ENCODE results near the gene KCTD18.

KCTD18 gene
- long read RNA-seq, transcript KCTD18-202 (7 exons, 2,556 nt): major isoform, 71 of 96 reads
- long read RNA-seq, partial matches to known transcripts: 9 of 96 reads
- long read RNA-seq, other reads (novel, unspliced or antisense): 15 of 96 reads

DNA sequence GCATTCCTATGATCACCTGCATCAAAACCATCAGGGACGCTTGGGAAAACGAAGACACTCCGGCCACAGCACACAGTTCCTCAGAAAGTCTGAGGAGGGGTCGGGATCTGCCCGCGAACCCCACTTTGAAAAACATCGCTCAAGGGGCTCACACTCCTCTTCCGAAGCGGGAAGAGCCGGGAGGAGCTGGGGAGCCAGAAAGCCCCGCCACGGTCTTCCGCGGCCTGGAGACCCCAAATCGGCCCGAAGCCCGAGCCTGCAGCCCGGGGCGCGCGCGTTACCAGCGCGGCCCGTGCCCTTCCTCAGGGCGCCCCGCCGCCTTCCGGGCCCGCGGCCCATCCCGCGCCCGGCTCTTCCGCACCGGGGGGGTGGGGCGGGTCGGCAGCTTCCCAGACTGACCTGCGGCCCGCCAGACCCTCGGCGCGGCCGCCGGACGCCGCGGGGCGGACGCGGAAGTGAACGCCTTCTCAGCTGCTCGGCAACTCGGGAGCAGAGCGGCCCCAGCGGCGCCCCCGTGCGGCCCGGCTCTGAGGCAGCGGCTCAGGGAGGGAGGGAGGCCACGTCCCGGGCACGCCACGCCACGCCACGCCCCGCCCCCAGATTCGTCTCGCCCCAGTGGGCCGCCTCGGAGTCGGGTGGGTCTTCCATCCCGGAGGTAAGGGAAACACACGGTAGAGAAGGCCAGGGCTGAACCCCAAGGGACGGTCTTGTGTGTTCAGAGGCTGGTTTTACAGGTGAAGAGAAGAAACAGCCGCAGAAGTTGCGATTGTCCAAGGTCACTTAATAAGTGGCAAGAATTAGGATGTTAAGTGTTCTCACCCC, at the start of gene KCTD18:
KCTD18 (minus strand) TSS at position 457 of the 822 bp plus-strand sequence. CDS start 3,052 bp downstream, outside the sequence.
- peak within 1 kb of the TSS; percentile 69 for H3K4me3 ChIP-seq (replicated peaks; ENCODE audit: insufficient read depth, low read length)
- peak within 1 kb of the TSS; percentile 77 for H3K27ac ChIP-seq (replicated peaks)
- DNase-seq (ENCODE audit: low read depth in 1 of 2, low spot score in 1 of 2): peak; percentile 80 to 93
- TF ChIP-seq SPI1 (IDR thresholded peaks at IDR 0.05; ENCODE audit: borderline replicate concordance, low read depth): peak; percentile 22; the same call in 1 of the 2 replicates
- 0 out of 2 replicates have a peak, but pooled peaks have one; percentile 16 for TF ChIP-seq GABPA (IDR thresholded peaks at IDR 0.05; ENCODE audit: low read depth)
- peak; percentile 62; the same call in 1 of the 2 replicates for TF ChIP-seq POLR2AphosphoS5 (IDR thresholded peaks at IDR 0.05; ENCODE audit: low read depth)
- TF ChIP-seq, protein P1, sequence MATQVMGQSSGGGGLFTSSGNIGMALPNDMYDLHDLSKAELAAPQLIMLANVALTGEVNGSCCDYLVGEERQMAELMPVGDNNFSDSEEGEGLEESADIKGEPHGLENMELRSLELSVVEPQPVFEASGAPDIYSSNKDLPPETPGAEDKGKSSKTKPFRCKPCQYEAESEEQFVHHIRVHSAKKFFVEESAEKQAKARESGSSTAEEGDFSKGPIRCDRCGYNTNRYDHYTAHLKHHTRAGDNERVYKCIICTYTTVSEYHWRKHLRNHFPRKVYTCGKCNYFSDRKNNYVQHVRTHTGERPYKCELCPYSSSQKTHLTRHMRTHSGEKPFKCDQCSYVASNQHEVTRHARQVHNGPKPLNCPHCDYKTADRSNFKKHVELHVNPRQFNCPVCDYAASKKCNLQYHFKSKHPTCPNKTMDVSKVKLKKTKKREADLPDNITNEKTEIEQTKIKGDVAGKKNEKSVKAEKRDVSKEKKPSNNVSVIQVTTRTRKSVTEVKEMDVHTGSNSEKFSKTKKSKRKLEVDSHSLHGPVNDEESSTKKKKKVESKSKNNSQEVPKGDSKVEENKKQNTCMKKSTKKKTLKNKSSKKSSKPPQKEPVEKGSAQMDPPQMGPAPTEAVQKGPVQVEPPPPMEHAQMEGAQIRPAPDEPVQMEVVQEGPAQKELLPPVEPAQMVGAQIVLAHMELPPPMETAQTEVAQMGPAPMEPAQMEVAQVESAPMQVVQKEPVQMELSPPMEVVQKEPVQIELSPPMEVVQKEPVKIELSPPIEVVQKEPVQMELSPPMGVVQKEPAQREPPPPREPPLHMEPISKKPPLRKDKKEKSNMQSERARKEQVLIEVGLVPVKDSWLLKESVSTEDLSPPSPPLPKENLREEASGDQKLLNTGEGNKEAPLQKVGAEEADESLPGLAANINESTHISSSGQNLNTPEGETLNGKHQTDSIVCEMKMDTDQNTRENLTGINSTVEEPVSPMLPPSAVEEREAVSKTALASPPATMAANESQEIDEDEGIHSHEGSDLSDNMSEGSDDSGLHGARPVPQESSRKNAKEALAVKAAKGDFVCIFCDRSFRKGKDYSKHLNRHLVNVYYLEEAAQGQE (IDR thresholded peaks at IDR 0.05; ENCODE audit: insufficient replicate concordance, low read depth): no peak
- TF ChIP-seq, protein P2, sequence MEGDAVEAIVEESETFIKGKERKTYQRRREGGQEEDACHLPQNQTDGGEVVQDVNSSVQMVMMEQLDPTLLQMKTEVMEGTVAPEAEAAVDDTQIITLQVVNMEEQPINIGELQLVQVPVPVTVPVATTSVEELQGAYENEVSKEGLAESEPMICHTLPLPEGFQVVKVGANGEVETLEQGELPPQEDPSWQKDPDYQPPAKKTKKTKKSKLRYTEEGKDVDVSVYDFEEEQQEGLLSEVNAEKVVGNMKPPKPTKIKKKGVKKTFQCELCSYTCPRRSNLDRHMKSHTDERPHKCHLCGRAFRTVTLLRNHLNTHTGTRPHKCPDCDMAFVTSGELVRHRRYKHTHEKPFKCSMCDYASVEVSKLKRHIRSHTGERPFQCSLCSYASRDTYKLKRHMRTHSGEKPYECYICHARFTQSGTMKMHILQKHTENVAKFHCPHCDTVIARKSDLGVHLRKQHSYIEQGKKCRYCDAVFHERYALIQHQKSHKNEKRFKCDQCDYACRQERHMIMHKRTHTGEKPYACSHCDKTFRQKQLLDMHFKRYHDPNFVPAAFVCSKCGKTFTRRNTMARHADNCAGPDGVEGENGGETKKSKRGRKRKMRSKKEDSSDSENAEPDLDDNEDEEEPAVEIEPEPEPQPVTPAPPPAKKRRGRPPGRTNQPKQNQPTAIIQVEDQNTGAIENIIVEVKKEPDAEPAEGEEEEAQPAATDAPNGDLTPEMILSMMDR (IDR thresholded peaks at IDR 0.05; ENCODE audit: insufficient read depth, low read length): peak; percentile 34
- no peaks in the 10 kb centered on the region for H3K27me3 ChIP-seq (ENCODE audit: insufficient read depth, poor library complexity, severe bottlenecking)

DNA sequence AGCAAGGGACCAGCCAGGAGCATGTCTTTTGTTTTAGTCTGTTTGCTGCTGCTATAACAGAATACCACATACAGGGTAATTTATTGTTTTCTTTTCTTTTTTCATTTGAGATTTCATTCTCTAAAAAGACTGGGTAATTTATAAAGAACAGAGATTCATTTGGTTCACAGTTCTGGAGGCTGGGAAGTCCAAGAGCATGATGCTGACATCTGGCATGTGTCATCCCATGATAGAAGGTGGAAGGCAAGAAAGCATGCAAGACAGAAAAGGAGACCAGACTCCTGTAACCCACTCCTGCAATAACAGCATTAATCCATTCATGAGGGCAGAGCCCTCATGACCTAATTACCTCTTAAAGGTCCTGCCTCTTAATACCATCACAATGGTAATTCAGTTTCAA, 30.9 kb upstream of the KCTD18 start:
- Histone ChIP-seq H3K27me3 (ENCODE audit: insufficient read depth, poor library complexity, severe bottlenecking) (no peaks in the 10 kb centered on the region), H3K4me3 (replicated peaks; ENCODE audit: insufficient read depth, low read length) (no peak overlapping the region), H3K27ac (replicated peaks) (no peak overlapping the region)
- no peak for DNase-seq (ENCODE audit: low read depth in 1 of 2, low spot score in 1 of 2)
- TF ChIP-seq, protein P1 (IDR thresholded peaks at IDR 0.05; ENCODE audit: insufficient replicate concordance, low read depth): no peak
- TF ChIP-seq, protein P2 (IDR thresholded peaks at IDR 0.05; ENCODE audit: insufficient read depth, low read length): no peak
- no peak for TF ChIP-seq GABPA (IDR thresholded peaks at IDR 0.05; ENCODE audit: low read depth)
- no peak for TF ChIP-seq POLR2AphosphoS5 (IDR thresholded peaks at IDR 0.05; ENCODE audit: low read depth)

DNA sequence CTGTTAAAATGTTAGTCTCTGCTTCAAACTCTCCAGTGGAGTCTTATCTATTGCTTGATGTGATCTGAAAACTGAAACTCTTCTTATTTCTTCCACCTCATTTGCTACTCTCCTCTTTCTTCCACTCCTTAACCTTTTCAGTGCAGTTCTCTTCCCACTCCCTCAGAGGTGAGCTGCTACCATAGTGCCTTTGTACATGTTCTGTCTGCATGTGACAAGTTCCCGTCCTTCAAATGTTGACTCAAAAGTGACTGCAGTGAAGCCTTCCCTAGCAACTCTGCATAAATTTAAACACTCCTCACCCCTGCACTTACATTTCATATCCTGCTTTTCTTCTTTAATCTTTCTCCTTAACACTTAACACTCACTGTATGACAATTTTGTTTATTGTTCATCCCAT, 28.3 kb upstream of the KCTD18 start:
- H3K27ac ChIP-seq (replicated peaks): no peak overlapping the region
- no peak for DNase-seq (ENCODE audit: low read depth in 1 of 2, low spot score in 1 of 2)
- TF ChIP-seq POLR2AphosphoS5 (IDR thresholded peaks at IDR 0.05; ENCODE audit: low read depth): no peak
- TF ChIP-seq GABPA (IDR thresholded peaks at IDR 0.05; ENCODE audit: low read depth): no peak
- TF ChIP-seq SPI1 (IDR thresholded peaks at IDR 0.05; ENCODE audit: borderline replicate concordance, low read depth): no peak
- TF ChIP-seq, protein P2 (IDR thresholded peaks at IDR 0.05; ENCODE audit: insufficient read depth, low read length): no peak
- TF ChIP-seq, protein P1 (IDR thresholded peaks at IDR 0.05; ENCODE audit: insufficient replicate concordance, low read depth): no peak

More for the DNA sequence above, 28.3 kb upstream of the KCTD18 start:
- Histone ChIP-seq H3K4me3 (replicated peaks; ENCODE audit: insufficient read depth, low read length) (no peak overlapping the region), H3K27me3 (ENCODE audit: insufficient read depth, poor library complexity, severe bottlenecking) (no peaks in the 10 kb centered on the region)

Data from HL-60 (cell line).